Esophagus (tissue), 2 donors: ENCODE data around the gene BMI1. TPM values are rescaled to one million over a fixed set of nuclear protein-coding genes. Genes with fewer than 3 reads are reported as not detected.

Source experiments
- H3K27ac ChIP-seq, 2 donors: one replicate each; pipeline ENCODE4 v1.5.1; 2013; ENCODE audit warnings: low read depth in 2 of 2, mild to moderate bottlenecking in 2 of 2, inconsistent platforms in 1 of 2, low read length in 1 of 2, moderate library complexity in 1 of 2
- H3K27me3 ChIP-seq, 2 donors: one replicate each; pipeline ENCODE4 v1.6.1; 2013; ENCODE audit warnings: low read length in 2 of 2, control low read depth in 1 of 2, mild to moderate bottlenecking in 1 of 2; ENCODE audit not compliant: insufficient read depth in 2 of 2, control insufficient read depth in 1 of 2
- H3K36me3 ChIP-seq, 2 donors: one replicate each; pipeline ENCODE4 v1.6.1; 2013; ENCODE audit warnings: low read length in 1 of 2; ENCODE audit not compliant: control insufficient read depth in 2 of 2, insufficient read depth in 2 of 2
- H3K4me1 ChIP-seq, 2 donors: one replicate each; pipeline ENCODE4 v1.6.1; 2013; ENCODE audit warnings: low read length in 1 of 2; ENCODE audit not compliant: control insufficient read depth in 2 of 2, insufficient read depth in 2 of 2
- H3K4me3 ChIP-seq, 2 donors: one replicate each; pipeline ENCODE4 v1.5.1; 2013; ENCODE audit warnings: low read length in 2 of 2, mild to moderate bottlenecking in 2 of 2, low read depth in 1 of 2, moderate library complexity in 1 of 2
- H3K9me3 ChIP-seq, 2 donors: one replicate each; pipeline ENCODE4 v1.6.1; 2013; ENCODE audit warnings: mild to moderate bottlenecking in 2 of 2, low read depth in 1 of 2, low read length in 1 of 2, moderate library complexity in 1 of 2; ENCODE audit not compliant: control insufficient read depth in 2 of 2, insufficient read depth in 1 of 2
- WGBS, 2 donors: extraction: QIAGEN DNeasy Blood & Tissue Kit; methylation state at CpG; one replicate each; pipeline ENCODE4 v1.1.7; 2013; 5-methylcytosine and 5-hydroxymethylcytosine counted together
- polyA plus RNA-seq, 2 donors: library from polyadenylated mRNA; stranded (reverse); fragments of 200-250 nt; gene quantifications; one replicate each; pipeline ENCODE4 v1.2.3, GENCODE V29; 2013
- donor health status: healthy with polysubstance abuse.
- donor health status: Bipolar disorder and iron deficiency.

Gene BMI1
- 10 to 100 TPM in 1 of 2 donors, 1 to 10 TPM in 1; 9.8 to 11.3 TPM for polyA plus RNA-seq

- Histone ChIP-seq H3K27me3 (peaks cover 0 to 7% of the 10 kb centered on the region in 2 donors), H3K36me3 (no peaks in the 10 kb centered on the region), H3K4me1 (no peaks in the 10 kb centered on the region), H3K9me3 (no peaks in the 10 kb centered on the region), H3K4me3 (peak within 1 kb of the TSS; percentile 88 to 94), H3K27ac (peak within 1 kb of the TSS; percentile 91 to 95)
- 0 to 1% methylated on average over 36 to 85 of the region's 85 CpGs for WGBS, 2 donors
These were observed at the start of gene BMI1 for GRCh38 chr10:22320591-22321155. Gene BMI1, plus strand, starts transcription at chr10:22321099. Its CDS starts 5,351 bp downstream, at chr10:22326450.

- Histone ChIP-seq H3K9me3 (no peaks in the 10 kb centered on the region), H3K27ac (no peak overlapping the region), H3K27me3 (no peaks in the 10 kb centered on the region), H3K4me3 (no peak overlapping the region), H3K4me1 (no peaks in the 10 kb centered on the region), H3K36me3 (no peaks in the 10 kb centered on the region)
- WGBS, 2 donors: 88 to 90% methylated on average over 6 of the region's 6 CpGs
These were observed 49.1 kb upstream of the BMI1 start for GRCh38 chr10:22271786-22272185.

GRCh38 chr10:22278441-22278782 lies 42.5 kb upstream of the BMI1 start:
- Histone ChIP-seq H3K9me3 (no peaks in the 10 kb centered on the region), H3K36me3 (no peaks in the 10 kb centered on the region), H3K4me1 (no peaks in the 10 kb centered on the region), H3K4me3 (no peak overlapping the region), H3K27ac (no peak overlapping the region), H3K27me3 (no peaks in the 10 kb centered on the region)
- WGBS, 2 donors: 95 to 99% methylated on average over 4 of the region's 4 CpGs

GRCh38 chr10:22280078-22280477 lies 40.8 kb upstream of the BMI1 start:
- Histone ChIP-seq H3K4me3 (no peak overlapping the region), H3K36me3 (no peaks in the 10 kb centered on the region), H3K9me3 (no peaks in the 10 kb centered on the region), H3K4me1 (no peaks in the 10 kb centered on the region), H3K27me3 (no peaks in the 10 kb centered on the region), H3K27ac (no peak overlapping the region)
- 57 to 67% methylated on average over 6 of the region's 6 CpGs for WGBS, 2 donors

- no peaks in the 10 kb centered on the region for H3K4me1 ChIP-seq
- no peaks in the 10 kb centered on the region for H3K36me3 ChIP-seq
- H3K27ac ChIP-seq: no peak overlapping the region
- no peaks in the 10 kb centered on the region for H3K9me3 ChIP-seq
- H3K4me3 ChIP-seq: no peak overlapping the region
- no peaks in the 10 kb centered on the region for H3K27me3 ChIP-seq
- 70 to 76% methylated on average over 3 of the region's 3 CpGs for WGBS, 2 donors
These were observed 35.8 kb upstream of the BMI1 start for GRCh38 chr10:22285130-22285529.

- 88 to 94% methylated on average over 3 of the region's 3 CpGs for WGBS, 2 donors
- no peak overlapping the region for H3K4me3 ChIP-seq
These were observed 27.0 kb upstream of the BMI1 start for GRCh38 chr10:22293747-22294404.

GRCh38 chr10:22294694-22295093 lies 26.2 kb upstream of the BMI1 start:
- Histone ChIP-seq H3K27me3 (no peaks in the 10 kb centered on the region), H3K36me3 (no peaks in the 10 kb centered on the region), H3K4me1 (no peaks in the 10 kb centered on the region), H3K9me3 (no peaks in the 10 kb centered on the region), H3K27ac (no peak overlapping the region), H3K4me3 (no peak overlapping the region)
- WGBS, 2 donors: 32 to 41% methylated on average over 2 of the region's 2 CpGs

More at GRCh38 chr10:22293747-22294404, 27.0 kb upstream of the BMI1 start:
- Histone ChIP-seq H3K4me1 (no peaks in the 10 kb centered on the region), H3K27me3 (no peaks in the 10 kb centered on the region), H3K27ac (no peak overlapping the region), H3K36me3 (no peaks in the 10 kb centered on the region), H3K9me3 (no peaks in the 10 kb centered on the region)

- Histone ChIP-seq H3K9me3 (no peaks in the 10 kb centered on the region), H3K4me3 (no peak overlapping the region), H3K27me3 (no peaks in the 10 kb centered on the region), H3K36me3 (no peaks in the 10 kb centered on the region), H3K27ac (no peak overlapping the region), H3K4me1 (no peaks in the 10 kb centered on the region)
- WGBS, 2 donors: 98 to 99% methylated on average over 4 of the region's 4 CpGs
These were observed 19.7 kb upstream of the BMI1 start for GRCh38 chr10:22301193-22301592.

GRCh38 chr10:22303461-22303860 lies 17.4 kb upstream of the BMI1 start:
- WGBS, 2 donors: 92 to 95% methylated on average over 3 of the region's 3 CpGs
- H3K27ac ChIP-seq: no peak overlapping the region
- no peaks in the 10 kb centered on the region for H3K27me3 ChIP-seq
- H3K4me1 ChIP-seq: no peaks in the 10 kb centered on the region
- H3K4me3 ChIP-seq: no peak overlapping the region
- no peaks in the 10 kb centered on the region for H3K36me3 ChIP-seq
- H3K9me3 ChIP-seq: no peaks in the 10 kb centered on the region

- H3K4me3 ChIP-seq: no peak overlapping the region
- no peaks in the 10 kb centered on the region for H3K36me3 ChIP-seq
- H3K4me1 ChIP-seq: no peaks in the 10 kb centered on the region
- no peaks in the 10 kb centered on the region for H3K27me3 ChIP-seq
- H3K27ac ChIP-seq: no peak overlapping the region
- WGBS, 2 donors: 81 to 82% methylated on average over 2 of the region's 2 CpGs
- no peaks in the 10 kb centered on the region for H3K9me3 ChIP-seq
These were observed 15.2 kb upstream of the BMI1 start for GRCh38 chr10:22305721-22306120.
